GM19467 (cell line): ENCODE measurements around the gene RBM45.
A peak's percentile ranks its signal among the peaks of the same experiment; 100 is the strongest.
"Not testable (repeated sequence)": the region's sequence is repeated elsewhere in the genome, so short reads cannot be mapped to it uniquely, and the experiment has no call there.

ENCODE experiments used
- ATAC-seq: cut with Tn5 transposase; IDR thresholded peaks from one replicate; pipeline ENCODE4 v1.9.1; 2021; ENCODE audit warnings: mild to moderate bottlenecking, moderate library complexity; ENCODE audit not compliant: unreplicated experiment

The RBM45 gene, protein sequence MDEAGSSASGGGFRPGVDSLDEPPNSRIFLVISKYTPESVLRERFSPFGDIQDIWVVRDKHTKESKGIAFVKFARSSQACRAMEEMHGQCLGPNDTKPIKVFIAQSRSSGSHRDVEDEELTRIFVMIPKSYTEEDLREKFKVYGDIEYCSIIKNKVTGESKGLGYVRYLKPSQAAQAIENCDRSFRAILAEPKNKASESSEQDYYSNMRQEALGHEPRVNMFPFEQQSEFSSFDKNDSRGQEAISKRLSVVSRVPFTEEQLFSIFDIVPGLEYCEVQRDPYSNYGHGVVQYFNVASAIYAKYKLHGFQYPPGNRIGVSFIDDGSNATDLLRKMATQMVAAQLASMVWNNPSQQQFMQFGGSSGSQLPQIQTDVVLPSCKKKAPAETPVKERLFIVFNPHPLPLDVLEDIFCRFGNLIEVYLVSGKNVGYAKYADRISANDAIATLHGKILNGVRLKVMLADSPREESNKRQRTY

DNA sequence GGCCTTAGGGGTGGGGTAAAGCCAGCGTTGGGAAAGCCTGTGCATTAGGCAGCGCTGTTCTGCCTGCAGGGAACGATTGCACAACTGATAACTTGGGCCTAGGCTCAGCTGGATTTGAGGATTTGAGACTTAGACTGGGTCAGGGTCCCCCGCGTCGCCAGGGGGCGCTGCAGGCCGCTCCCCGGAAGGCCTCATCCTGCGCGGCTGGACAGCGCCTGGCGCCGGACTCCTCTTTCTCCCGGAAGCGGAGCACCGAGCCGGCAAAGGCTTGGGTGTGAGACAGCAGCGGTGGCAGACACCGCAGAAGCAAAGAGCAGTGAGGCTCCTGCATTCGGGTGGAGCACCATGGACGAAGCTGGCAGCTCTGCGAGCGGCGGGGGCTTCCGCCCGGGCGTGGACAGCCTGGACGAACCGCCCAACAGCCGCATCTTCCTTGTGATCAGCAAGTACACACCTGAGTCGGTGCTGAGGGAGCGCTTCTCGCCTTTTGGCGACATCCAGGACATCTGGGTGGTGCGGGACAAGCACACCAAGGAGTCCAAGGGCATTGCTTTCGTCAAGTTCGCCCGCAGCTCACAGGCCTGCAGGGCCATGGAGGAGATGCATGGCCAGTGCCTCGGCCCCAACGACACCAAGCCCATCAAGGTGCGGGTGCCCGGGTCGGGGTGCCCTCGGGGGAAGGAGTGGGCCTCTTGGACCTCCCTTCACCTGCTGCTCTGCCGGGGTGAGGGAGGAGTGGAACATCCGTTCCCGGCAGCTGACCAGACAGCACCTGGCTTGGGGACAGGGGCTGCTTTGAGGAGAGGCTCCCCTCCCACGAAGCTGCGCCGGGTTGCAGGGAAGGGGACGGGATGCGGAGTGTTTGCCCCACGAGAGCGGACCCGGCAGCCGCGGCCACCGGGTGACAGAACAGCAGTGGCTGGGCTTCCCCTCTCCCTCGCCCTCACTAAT, at the start of gene RBM45:
TSS of gene RBM45 (plus strand) at position 236 of the 951 bp plus-strand sequence. CDS start at position 346, 110 bp downstream.
- ATAC-seq: peak; percentile 92

DNA sequence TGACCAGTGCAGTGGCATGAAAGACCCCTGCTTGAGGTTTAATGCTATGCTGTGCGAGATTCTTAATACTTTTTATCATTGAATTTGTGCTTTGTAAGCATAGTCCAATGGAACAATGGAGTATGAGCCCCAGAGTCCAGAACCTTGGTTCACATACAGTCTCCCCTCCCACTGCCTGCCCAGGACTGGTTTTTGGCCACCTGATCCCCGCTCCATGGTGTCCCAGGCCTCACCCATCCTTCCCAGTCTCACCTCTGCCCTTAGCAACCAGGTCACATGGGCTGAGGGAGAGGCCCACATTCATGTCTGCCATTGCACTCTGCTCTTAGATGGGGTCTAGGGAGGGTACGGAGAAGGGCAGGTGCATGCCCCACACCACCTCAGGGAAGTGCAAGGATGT, 45.9 kb upstream of the RBM45 start:
- ATAC-seq: no peak

GRCh38 chr2:178066890-178067669, 45.2 kb upstream of the RBM45 start:
- no peak for ATAC-seq

DNA sequence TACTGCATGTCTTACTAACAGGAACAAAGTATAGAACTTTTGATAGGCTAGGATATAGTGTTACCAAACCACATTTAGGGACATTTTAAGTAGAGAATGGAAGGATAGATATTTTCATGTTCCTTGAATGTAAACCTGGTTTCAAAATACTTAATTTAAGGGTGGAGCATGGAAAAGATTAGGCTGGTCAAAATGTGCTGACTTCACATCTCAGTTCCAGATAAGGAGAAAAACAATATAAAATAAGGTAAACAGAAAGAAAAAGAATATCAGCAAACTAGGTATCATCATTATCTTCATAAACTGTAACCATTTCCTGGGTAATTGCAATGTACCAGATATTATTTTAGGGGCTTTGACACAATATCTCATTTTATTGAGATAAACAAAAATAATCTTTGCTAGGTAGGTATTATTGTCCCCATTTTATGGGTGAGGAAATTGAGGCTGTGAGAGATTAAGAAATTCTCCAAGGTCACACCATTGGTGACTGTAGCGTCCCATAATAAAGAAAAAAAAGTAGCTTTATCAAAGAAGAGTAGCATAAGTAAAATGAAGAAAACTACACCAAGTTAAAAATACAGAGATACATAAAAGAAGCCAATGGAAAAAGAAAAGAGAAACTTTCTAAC, 43.3 kb upstream of the RBM45 start:
- no peak for ATAC-seq

GRCh38 chr2:178069551-178069950, 42.7 kb upstream of the RBM45 start:
- no peak for ATAC-seq

DNA sequence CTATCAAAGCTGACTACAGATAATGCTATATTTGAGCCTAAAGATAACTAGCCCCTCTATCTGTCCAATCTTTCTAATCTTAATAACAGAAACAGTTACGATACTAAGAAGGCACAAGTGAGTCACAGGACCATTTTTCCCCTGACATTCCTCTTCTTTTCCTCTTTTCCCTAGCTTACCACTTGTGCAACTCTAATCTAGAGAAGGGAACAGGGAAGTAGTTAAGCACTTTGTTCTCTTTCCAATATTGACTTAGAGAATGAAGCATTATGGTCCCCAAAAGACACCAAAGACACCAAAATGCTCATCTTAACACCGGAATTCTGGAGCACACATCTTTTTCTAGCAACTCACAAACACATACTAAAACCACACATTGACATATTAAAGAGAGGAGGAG, 41.4 kb upstream of the RBM45 start:
- ATAC-seq: no peak

DNA sequence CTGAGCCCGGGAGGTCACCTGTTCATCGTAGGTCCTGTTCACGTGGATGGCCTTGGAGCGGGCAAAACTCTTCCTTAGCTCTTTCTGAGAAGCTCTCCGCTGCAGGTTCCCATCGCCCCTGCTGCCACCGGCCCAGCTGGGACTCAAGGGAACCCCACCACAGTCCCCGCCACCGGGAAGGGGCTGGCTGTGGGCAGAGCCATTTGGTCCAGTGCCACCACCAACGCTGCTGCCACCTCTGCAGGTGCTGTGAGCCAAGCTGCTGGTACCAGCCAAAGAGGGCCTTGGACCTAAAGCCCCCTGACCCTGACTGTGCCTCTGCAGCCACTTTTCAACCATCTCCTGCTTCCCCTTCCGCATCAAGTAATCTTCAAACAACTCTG, 40.2 kb upstream of the RBM45 start:
- no peak for ATAC-seq

GRCh38 chr2:178072383-178073301, 39.6 kb upstream of the RBM45 start, which contains the start of gene PDE11A:
PDE11A (minus strand) TSS chr2:178072777; CDS start chr2:178072437, 340 bp downstream.
- ATAC-seq: peak; percentile 58

- ATAC-seq: no peak
Observed at GRCh38 chr2:178074123-178075005, 37.9 kb upstream of the RBM45 start.

DNA sequence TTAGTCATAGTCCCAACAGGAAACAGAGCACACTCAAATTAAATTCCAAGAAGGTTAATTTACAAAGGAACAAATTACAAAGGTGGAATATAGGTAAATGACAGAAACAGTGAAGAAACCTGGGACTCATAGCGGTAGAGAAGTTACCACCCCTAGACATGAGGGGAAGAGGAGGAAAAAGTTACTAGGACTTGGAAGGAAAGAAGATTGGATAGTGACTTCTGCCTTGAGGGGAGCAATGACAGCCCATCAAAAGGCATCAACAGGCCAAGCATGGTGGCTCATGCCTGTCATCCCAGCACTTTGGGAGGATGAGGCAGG, 37.3 kb upstream of the RBM45 start:
- no peak for ATAC-seq

- ATAC-seq: no peak
Observed at GRCh38 chr2:178076130-178076529, 36.1 kb upstream of the RBM45 start.

GRCh38 chr2:178079279-178079678, 33.0 kb upstream of the RBM45 start:
- not testable (repeated sequence) for ATAC-seq

GRCh38 chr2:178082408-178083045, 29.7 kb upstream of the RBM45 start:
- ATAC-seq: no peak

DNA sequence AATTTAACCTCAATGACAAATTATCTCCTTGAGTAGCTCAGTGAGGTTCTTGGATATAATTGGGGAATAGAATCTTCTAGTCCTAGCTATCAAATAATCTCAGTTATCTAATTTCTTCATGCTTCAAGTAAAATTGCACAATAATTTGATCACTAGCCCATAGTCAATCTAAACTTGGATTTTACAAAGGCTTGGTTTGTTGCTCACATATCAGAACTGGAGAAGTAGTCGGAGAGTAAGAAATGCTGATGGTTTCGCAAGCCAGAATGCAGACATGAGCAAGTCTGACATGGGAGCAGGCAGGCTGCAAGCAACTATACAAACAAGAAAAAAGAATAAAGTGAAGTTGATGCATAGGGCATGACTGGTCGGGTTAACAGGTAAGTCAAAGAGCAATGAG, 28.0 kb upstream of the RBM45 start:
- no peak for ATAC-seq

DNA sequence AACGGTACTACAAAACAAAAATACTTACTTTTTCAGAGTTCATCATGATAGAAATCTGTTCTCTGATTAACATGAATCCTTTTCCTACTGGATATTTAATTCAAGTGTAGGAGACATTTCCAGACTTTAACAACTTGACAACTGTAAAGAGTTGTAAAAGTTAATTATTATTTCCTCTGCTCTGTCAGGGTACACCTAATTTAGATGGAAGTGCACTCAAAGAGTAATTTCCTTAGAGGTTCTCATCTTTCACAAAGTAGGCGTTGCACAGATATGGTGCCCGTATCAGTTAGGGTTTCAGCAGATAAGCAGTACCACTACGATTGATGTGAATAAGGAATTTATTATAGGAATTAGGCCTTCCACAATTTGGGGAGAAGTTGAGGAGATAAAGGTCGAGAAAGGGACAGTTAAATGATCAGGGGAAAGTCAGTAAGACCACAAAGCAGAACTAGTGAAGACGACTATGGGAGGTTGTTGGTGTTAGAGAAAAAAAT, 23.4 kb upstream of the RBM45 start:
- ATAC-seq: no peak

DNA sequence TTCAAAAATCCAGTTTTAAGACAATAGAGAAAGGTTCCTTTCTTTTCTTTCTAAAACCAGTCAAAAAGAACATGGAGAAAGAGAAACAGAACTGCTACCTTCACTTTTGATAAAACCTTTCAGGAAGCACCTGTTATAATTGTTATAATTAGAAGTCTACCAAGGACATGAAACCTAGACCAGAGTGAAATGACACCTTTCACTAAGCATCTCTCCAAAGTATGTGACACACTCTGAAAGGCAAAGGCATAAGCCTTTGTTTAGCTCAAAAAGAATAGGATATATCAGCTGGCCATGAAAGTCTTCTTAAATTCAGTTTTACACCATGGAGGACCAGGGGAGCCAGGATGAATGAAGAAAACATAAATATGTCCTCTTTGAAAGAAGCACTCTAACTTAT, 18.8 kb upstream of the RBM45 start:
- no peak for ATAC-seq

- ATAC-seq: no peak
Observed at GRCh38 chr2:178101321-178102079, 10.7 kb upstream of the RBM45 start.
